Keratinocyte (primary cell): ENCODE results near the gene MINDY4.

Experiments
- CTCF ChIP-seq, 3 experiments: IDR thresholded peaks in 1 of 3; conservative IDR thresholded peaks in 1 of 3; optimal IDR thresholded peaks in 1 of 3; 2 replicates in 2 of 3; 3 replicates in 1 of 3; pipeline versions ENCODE3 to v1.5.1; 2011; ENCODE audit warnings: low read length in 3 of 3, mild to moderate bottlenecking in 3 of 3, moderate library complexity in 2 of 3, control low read depth in 1 of 3, inconsistent platforms in 1 of 3; ENCODE audit not compliant: insufficient read depth in 2 of 3; ENCODE audit errors: extremely low read depth in 1 of 3
- EZH2 ChIP-seq: IDR thresholded peaks from one replicate; pipeline ENCODE4 v1.6.1; 2012; ENCODE audit warnings: inconsistent platforms, mild to moderate bottlenecking, low read length, moderate library complexity

- no peak for TF ChIP-seq EZH2
- no peak for TF ChIP-seq CTCF (optimal IDR thresholded peaks at IDR 0.05 in 1 of 3, IDR thresholded peaks at IDR 0.05 in 1 of 3, conservative IDR thresholded peaks at IDR 0.05 in 1 of 3; ENCODE audit: extremely low read depth in 1 of 3, insufficient read depth in 2 of 3, low read length in 3 of 3)
These were observed 10.6 kb upstream of the MINDY4 start for GRCh38 chr7:30760514-30761213.
